HepG2 (cell line): ENCODE data around the gene TFEB. TPM values are rescaled to one million over a fixed set of nuclear protein-coding genes. Genes with fewer than 3 reads are reported as not detected.
A peak's percentile ranks its signal among the peaks of the same experiment; 100 is the strongest.

Source experiments
- AGO2 ChIP-seq: fragments of 200-400 bp; formaldehyde crosslinking; optimal IDR thresholded peaks from 2 replicates; pipeline ENCODE3; 2017; ENCODE audit warnings: mild to moderate bottlenecking, low read depth, low read length, moderate library complexity
- ERF ChIP-seq: IDR thresholded peaks from 2 replicates; pipeline ENCODE4 v1.6.1; 2018; ENCODE audit warnings: missing biosample characterization, missing genetic modification reagents
- FOXJ3 ChIP-seq: sonication (generic); formaldehyde crosslinking; IDR thresholded peaks from 2 replicates; pipeline ENCODE4 v1.4.0; 2020; ENCODE audit warnings: missing genetic modification reagents, mild to moderate bottlenecking, borderline replicate concordance
- MTA3 ChIP-seq: sonication (generic); formaldehyde crosslinking; IDR thresholded peaks from 2 replicates; pipeline ENCODE4 v1.4.0; 2020; ENCODE audit warnings: missing genetic modification reagents
- NRL ChIP-seq: sonication (generic); formaldehyde crosslinking; IDR thresholded peaks from 2 replicates; pipeline ENCODE4 v1.5.0; 2020; ENCODE audit warnings: missing genetic modification reagents, mild to moderate bottlenecking, moderate library complexity, borderline replicate concordance
- POLR2A ChIP-seq, 2 experiments: IDR thresholded peaks; 2 replicates each; pipeline ENCODE4 v1.6.1; 2011; ENCODE audit warnings: low read depth in 2 of 2, low read length in 2 of 2, mild to moderate bottlenecking in 1 of 2, moderate library complexity in 1 of 2; ENCODE audit not compliant: insufficient read depth in 1 of 2
- SCMH1 ChIP-seq: sonication (generic); formaldehyde crosslinking; IDR thresholded peaks from 2 replicates; pipeline ENCODE4 v1.9.0; 2021; ENCODE audit warnings: missing genetic modification reagents, mild to moderate bottlenecking, borderline replicate concordance
- ZFP41 ChIP-seq: sonication (generic); formaldehyde crosslinking; IDR thresholded peaks from 2 replicates; pipeline ENCODE4 v1.4.0; 2020; ENCODE audit warnings: mild to moderate bottlenecking, missing genetic modification reagents, borderline replicate concordance
- ZNF546 ChIP-seq: sonication (generic); formaldehyde crosslinking; conservative IDR thresholded peaks from 2 replicates; pipeline ENCODE4 v1.8.1; 2023; ENCODE audit warnings: mild to moderate bottlenecking, missing genetic modification reagents
- ZNF615 ChIP-seq: sonication (generic); formaldehyde crosslinking; IDR thresholded peaks from 2 replicates; pipeline ENCODE4 v1.5.0; 2020; ENCODE audit warnings: mild to moderate bottlenecking, missing genetic modification reagents, borderline replicate concordance
- ZNF746 ChIP-seq: sonication (generic); formaldehyde crosslinking; IDR thresholded peaks from 2 replicates; pipeline ENCODE4 v1.8.0; 2022; ENCODE audit warnings: mild to moderate bottlenecking, missing genetic modification reagents
- ZSCAN21 ChIP-seq: sonication (generic); formaldehyde crosslinking; IDR thresholded peaks from 2 replicates; pipeline ENCODE4 v1.8.0; 2022; ENCODE audit warnings: mild to moderate bottlenecking, missing genetic modification reagents, moderate library complexity, borderline replicate concordance
- polyA plus RNA-seq, 8 experiments: library from polyadenylated mRNA; depleted of rRNA in 3 of 8; stranded (reverse) in 7 of 8; unstranded in 1 of 8; fragments of >200 nt; fragmentation: Illumina TruSeq in 4 of 8; extraction: Trizol in 4 of 8; gene quantifications; 2 replicates each; pipeline versions ENCODE4 v1.2.1 to v1.2.3, GENCODE V29; 2011 to 2016; ENCODE audit warnings: low read depth in 4 of 8, missing spikeins in 1 of 8, mixed read lengths in 1 of 8; ENCODE audit not compliant: insufficient read depth in 1 of 8
- total RNA-seq, 5 experiments: library from RNA; depleted of rRNA; stranded (reverse); fragments of >200 nt; fragmentation: Illumina TruSeq; extraction: Trizol; gene quantifications; 2 replicates each; pipeline ENCODE4 v1.2.3, GENCODE V29; 2016; ENCODE audit warnings: low read depth in 1 of 5
- TF ChIP-seq, protein P1 (sequence below): sonication (generic); formaldehyde crosslinking; IDR thresholded peaks from 2 replicates; pipeline ENCODE4 v1.4.0; 2020; ENCODE audit warnings: missing genetic modification reagents
- TF ChIP-seq, protein P2 (sequence below): sonication (generic); formaldehyde crosslinking; IDR thresholded peaks from 2 replicates; pipeline ENCODE4 v1.4.0; 2020; ENCODE audit warnings: missing genetic modification reagents
- TF ChIP-seq, protein P3 (sequence below): sonication (generic); formaldehyde crosslinking; IDR thresholded peaks from 2 replicates; pipeline ENCODE4 v1.5.1; 2020; ENCODE audit warnings: missing genetic modification reagents, mild to moderate bottlenecking, borderline replicate concordance
- TF ChIP-seq, protein P4 (sequence below): sonication (generic); formaldehyde crosslinking; conservative IDR thresholded peaks from 2 replicates; pipeline ENCODE4 v1.8.1; 2023; ENCODE audit warnings: missing genetic modification reagents
- TF ChIP-seq, protein P5 (sequence below), 2 experiments: sonication (generic) in 1 of 2; formaldehyde crosslinking in 1 of 2; IDR thresholded peaks; 2 replicates each; pipeline versions ENCODE4 v1.4.0 to v1.6.1; 2016 to 2020; ENCODE audit warnings: borderline replicate concordance in 1 of 2, low read depth in 1 of 2, mild to moderate bottlenecking in 1 of 2, missing genetic modification reagents in 1 of 2
- TF ChIP-seq, protein P6 (sequence below): sonication (generic); formaldehyde crosslinking; IDR thresholded peaks from 2 replicates; pipeline ENCODE4 v1.8.0; 2022; ENCODE audit warnings: missing genetic modification reagents, mild to moderate bottlenecking, inconsistent platforms, borderline replicate concordance

The TFEB gene
- total and polyA plus RNA-seq, 2 of the 13 experiments (the other 11 are each of a cell fraction or from before 2014, with no cell fraction given): 13.3 to 18.7 TPM

DNA sequence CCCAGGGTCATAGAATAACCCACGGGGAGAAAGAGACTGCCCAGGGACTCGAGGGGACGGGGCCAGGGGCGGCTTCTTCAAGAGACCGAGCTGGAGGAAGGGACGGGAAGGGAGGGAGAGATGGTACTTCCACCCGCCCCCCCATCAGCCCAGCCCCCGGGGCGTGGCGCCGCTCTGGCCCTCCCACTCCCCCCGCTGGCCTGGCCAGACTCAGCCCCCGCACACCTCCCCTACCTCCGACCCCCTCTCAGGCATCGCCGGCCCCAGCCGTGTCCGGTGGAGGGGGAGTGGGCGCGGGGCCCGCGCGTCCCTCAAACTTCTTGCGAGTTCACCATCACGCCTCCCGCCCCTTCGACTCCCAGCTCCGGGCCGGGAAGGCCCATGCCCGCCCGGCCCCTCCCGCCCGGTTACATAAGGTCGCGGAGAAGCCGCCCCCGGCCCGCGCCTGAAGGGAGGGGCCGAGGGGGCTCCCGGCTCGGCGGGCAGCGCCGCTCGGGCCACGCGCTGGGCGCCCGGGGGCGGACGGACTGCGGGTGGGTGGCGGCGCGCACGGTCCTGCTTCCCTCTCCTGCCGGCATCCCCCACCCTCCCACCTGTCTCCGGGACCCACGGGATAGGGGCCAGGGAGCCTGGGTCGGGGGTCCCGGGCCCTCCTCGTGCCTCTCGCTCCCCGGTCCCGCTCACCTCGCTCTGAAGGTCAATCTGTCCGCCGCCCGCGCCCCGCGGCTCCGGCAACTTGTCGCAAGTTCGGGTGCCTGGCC lies 562 bp downstream of the TFEB start (continued):
- TF ChIP-seq, protein P1, sequence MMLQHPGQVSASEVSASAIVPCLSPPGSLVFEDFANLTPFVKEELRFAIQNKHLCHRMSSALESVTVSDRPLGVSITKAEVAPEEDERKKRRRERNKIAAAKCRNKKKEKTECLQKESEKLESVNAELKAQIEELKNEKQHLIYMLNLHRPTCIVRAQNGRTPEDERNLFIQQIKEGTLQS (CRISPR knock-in tag): no peak
- no peak for TF ChIP-seq SCMH1
- TF ChIP-seq, protein P2, sequence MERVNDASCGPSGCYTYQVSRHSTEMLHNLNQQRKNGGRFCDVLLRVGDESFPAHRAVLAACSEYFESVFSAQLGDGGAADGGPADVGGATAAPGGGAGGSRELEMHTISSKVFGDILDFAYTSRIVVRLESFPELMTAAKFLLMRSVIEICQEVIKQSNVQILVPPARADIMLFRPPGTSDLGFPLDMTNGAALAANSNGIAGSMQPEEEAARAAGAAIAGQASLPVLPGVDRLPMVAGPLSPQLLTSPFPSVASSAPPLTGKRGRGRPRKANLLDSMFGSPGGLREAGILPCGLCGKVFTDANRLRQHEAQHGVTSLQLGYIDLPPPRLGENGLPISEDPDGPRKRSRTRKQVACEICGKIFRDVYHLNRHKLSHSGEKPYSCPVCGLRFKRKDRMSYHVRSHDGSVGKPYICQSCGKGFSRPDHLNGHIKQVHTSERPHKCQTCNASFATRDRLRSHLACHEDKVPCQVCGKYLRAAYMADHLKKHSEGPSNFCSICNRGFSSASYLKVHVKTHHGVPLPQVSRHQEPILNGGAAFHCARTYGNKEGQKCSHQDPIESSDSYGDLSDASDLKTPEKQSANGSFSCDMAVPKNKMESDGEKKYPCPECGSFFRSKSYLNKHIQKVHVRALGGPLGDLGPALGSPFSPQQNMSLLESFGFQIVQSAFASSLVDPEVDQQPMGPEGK (CRISPR knock-in tag): peak; percentile 94; the same call in 1 of the 2 replicates
- TF ChIP-seq MTA3 (CRISPR knock-in tag): no peak
- TF ChIP-seq ZFP41 (CRISPR knock-in tag): no peak
- no peak for TF ChIP-seq ZNF615
- TF ChIP-seq, protein P3, sequence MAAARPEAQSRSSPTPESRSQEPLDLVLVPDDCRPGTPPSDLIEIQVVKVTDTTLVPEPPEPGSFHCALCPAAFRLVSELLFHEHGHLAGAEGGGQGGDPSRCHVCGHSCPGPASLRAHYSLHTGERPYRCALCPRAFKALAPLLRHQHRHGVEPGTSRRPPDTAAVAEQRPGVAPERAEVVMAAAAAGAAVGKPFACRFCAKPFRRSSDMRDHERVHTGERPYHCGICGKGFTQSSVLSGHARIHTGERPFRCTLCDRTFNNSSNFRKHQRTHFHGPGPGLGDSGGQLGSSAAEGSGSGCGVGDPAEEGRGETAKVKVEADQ (CRISPR knock-in tag): no peak
- TF ChIP-seq POLR2A (IDR thresholded peaks at IDR 0.05; ENCODE audit: insufficient read depth in 1 of 2, low read depth in 2 of 2, low read length in 2 of 2): no peak; a peak in 1 of 4 replicates
- TF ChIP-seq, protein P4, sequence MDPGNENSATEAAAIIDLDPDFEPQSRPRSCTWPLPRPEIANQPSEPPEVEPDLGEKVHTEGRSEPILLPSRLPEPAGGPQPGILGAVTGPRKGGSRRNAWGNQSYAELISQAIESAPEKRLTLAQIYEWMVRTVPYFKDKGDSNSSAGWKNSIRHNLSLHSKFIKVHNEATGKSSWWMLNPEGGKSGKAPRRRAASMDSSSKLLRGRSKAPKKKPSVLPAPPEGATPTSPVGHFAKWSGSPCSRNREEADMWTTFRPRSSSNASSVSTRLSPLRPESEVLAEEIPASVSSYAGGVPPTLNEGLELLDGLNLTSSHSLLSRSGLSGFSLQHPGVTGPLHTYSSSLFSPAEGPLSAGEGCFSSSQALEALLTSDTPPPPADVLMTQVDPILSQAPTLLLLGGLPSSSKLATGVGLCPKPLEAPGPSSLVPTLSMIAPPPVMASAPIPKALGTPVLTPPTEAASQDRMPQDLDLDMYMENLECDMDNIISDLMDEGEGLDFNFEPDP (CRISPR knock-in tag): no peak
- TF ChIP-seq AGO2: peak; percentile 93
- TF ChIP-seq, protein P5, sequence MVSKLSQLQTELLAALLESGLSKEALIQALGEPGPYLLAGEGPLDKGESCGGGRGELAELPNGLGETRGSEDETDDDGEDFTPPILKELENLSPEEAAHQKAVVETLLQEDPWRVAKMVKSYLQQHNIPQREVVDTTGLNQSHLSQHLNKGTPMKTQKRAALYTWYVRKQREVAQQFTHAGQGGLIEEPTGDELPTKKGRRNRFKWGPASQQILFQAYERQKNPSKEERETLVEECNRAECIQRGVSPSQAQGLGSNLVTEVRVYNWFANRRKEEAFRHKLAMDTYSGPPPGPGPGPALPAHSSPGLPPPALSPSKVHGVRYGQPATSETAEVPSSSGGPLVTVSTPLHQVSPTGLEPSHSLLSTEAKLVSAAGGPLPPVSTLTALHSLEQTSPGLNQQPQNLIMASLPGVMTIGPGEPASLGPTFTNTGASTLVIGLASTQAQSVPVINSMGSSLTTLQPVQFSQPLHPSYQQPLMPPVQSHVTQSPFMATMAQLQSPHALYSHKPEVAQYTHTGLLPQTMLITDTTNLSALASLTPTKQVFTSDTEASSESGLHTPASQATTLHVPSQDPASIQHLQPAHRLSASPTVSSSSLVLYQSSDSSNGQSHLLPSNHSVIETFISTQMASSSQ (IDR thresholded peaks at IDR 0.05; ENCODE audit: low read depth): no peak
- TF ChIP-seq, protein P5 (CRISPR knock-in tag; IDR thresholded peaks at IDR 0.05; ENCODE audit: borderline replicate concordance): no peak; the same call in 1 of the 2 replicates
- peak; percentile 25 for TF ChIP-seq NRL (CRISPR knock-in tag)
- no peak for TF ChIP-seq ERF
- TF ChIP-seq ZSCAN21 (CRISPR knock-in tag): no peak
- no peak for TF ChIP-seq FOXJ3 (CRISPR knock-in tag)
- TF ChIP-seq, protein P6, sequence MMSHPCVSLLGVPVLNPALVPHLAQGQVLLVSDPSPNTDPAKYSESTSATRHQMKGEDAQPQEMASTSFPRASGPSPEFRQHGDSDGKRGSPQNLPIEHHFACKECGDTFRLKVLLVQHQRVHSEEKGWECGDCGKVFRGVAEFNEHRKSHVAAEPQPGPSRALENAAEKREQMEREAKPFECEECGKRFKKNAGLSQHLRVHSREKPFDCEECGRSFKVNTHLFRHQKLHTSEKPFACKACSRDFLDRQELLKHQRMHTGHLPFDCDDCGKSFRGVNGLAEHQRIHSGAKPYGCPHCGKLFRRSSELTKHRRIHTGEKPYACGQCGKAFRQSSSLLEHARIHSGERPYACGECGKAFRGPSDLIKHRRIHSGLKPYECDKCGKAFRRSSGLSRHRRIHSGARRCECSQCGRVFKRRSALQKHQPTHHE (CRISPR knock-in tag): 0 out of 2 replicates have a peak, but pooled peaks have one; percentile 15
- no peak for TF ChIP-seq ZNF546 (CRISPR knock-in tag)
- peak; percentile 43; the same call in 1 of the 2 replicates for TF ChIP-seq ZNF746 (CRISPR knock-in tag)
